T-helper 1 cell treated with Interleukin-12 subunit alpha and Interleukin-12 subunit beta and Interleukin-4 antibody, amounts not matched to agents 30 μg/mL and 1 μg/mL, for 36 hours (primary cell): ENCODE measurements around the gene C14orf119.
"Not testable (repeated sequence)": the region's sequence is repeated elsewhere in the genome, so short reads cannot be mapped to it uniquely, and the experiment has no call there.

Source experiments
- H3K27ac Mint-ChIP-seq: one replicate; pipeline ENCODE4 v1.8.0; 2021; ENCODE audit warnings: mild to moderate bottlenecking, mixed read lengths
- H3K27me3 Mint-ChIP-seq: one replicate; pipeline ENCODE4 v1.8.0; 2021; ENCODE audit warnings: low read depth, mixed read lengths
- H3K36me3 Mint-ChIP-seq: one replicate; pipeline ENCODE4 v1.8.0; 2021; ENCODE audit warnings: low read depth, mixed read lengths
- H3K4me1 Mint-ChIP-seq: one replicate; pipeline ENCODE4 v1.8.0; 2021; ENCODE audit warnings: low read depth, mixed read lengths
- H3K4me3 Mint-ChIP-seq: one replicate; pipeline ENCODE4 v1.8.0; 2021; ENCODE audit warnings: mild to moderate bottlenecking, moderate library complexity, mixed read lengths
- H3K9me3 Mint-ChIP-seq: one replicate; pipeline ENCODE4 v1.8.0; 2021; ENCODE audit warnings: mixed read lengths

C14orf119 gene

GRCh38 chr14:23105348-23105824, 10.1 kb downstream of the C14orf119 start:
- H3K36me3 Mint-ChIP-seq, result no peaks in the 10 kb centered on the region
- no peak overlapping the region for H3K4me3 Mint-ChIP-seq
- no peaks in the 10 kb centered on the region for H3K27me3 Mint-ChIP-seq
- H3K4me1 Mint-ChIP-seq, result no peaks in the 10 kb centered on the region
- no peak overlapping the region for H3K27ac Mint-ChIP-seq
- H3K9me3 Mint-ChIP-seq, result no peaks in the 10 kb centered on the region

GRCh38 chr14:23106747-23107045, 11.4 kb downstream of the C14orf119 start:
- no peaks in the 10 kb centered on the region for H3K27me3 Mint-ChIP-seq

DNA sequence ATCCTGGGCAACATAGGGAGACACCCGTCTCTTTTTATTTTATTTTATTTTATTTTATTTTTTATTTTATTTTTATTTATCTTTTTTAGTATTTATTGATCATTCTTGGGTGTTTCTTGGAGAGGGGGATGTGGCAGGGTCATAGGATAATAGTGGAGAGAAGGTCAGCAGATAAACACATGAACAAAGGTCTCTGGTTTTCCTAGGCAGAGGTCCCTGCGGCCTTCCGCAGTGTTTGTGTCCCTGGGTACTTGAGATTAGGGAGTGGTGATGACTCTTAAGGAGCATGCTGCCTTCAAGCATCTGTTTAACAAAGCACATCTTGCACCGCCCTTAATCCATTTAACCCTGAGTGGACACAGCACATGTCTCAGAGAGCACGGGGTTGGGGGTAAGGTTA, 12.3 kb downstream of the C14orf119 start:
- H3K4me3 Mint-ChIP-seq, H3K36me3 Mint-ChIP-seq, H3K4me1 Mint-ChIP-seq, H3K27ac Mint-ChIP-seq, H3K27me3 Mint-ChIP-seq, H3K9me3 Mint-ChIP-seq: not testable (repeated sequence)

More at GRCh38 chr14:23106747-23107045, 11.4 kb downstream of the C14orf119 start:
- H3K4me3 Mint-ChIP-seq, result no peak overlapping the region
- H3K4me1 Mint-ChIP-seq, result no peaks in the 10 kb centered on the region
- H3K27ac Mint-ChIP-seq, result no peak overlapping the region
- no peaks in the 10 kb centered on the region for H3K36me3 Mint-ChIP-seq
- H3K9me3 Mint-ChIP-seq, result no peaks in the 10 kb centered on the region

GRCh38 chr14:23108169-23108568, 12.9 kb downstream of the C14orf119 start:
- not testable (repeated sequence) for H3K4me3 Mint-ChIP-seq, H3K36me3 Mint-ChIP-seq, H3K4me1 Mint-ChIP-seq, H3K27ac Mint-ChIP-seq, H3K27me3 Mint-ChIP-seq, H3K9me3 Mint-ChIP-seq

GRCh38 chr14:23109769-23110168, 14.5 kb downstream of the C14orf119 start:
- no peak overlapping the region for H3K27ac Mint-ChIP-seq

DNA sequence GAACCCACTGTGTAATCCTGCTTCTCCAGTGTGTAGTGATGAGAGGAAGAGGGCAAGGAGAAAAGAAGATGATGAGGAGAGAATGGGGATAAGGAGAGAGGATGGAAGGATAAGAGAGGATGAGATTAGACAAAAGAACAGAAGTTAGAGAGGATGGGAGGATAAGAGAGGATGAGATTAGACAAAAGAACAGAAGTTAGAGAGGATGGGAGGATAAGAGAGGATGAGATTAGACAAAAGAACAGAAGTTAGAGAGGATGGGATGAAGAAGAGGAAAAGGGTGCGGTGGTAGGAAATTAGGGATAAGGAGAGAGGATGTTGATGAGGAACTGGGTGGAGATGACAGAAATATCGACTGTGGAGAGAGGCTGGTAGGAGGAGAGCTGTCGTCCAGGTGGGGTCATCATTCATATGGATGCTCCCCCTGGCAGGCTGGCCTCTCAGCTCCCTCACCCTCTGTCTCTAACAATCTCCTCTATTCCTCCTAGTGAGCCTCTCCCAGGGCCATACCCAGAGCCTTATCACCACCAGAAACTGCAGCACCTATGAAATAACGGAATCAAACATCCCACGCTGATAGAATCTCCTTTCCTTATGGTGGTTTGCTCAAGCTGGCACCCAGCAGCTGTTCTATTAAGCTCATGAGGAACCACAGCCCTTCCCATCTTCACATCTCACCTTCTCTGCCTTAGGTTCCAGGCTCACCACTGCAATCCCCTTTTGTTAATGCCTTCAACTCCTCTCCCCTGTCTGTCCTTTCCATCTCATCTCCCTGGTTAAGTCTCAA, 15.5 kb downstream of the C14orf119 start:
- Mint-ChIP-seq H3K4me3 (no peak overlapping the region), H3K27me3 (peaks cover 8% of the 10 kb centered on the region), H3K27ac (no peak overlapping the region), H3K36me3 (no peaks in the 10 kb centered on the region), H3K9me3 (no peaks in the 10 kb centered on the region), H3K4me1 (peaks cover 6% of the 10 kb centered on the region)

More at GRCh38 chr14:23109769-23110168, 14.5 kb downstream of the C14orf119 start:
- peaks cover 4% of the 10 kb centered on the region for H3K27me3 Mint-ChIP-seq
- peaks cover 2% of the 10 kb centered on the region for H3K4me1 Mint-ChIP-seq
- no peak overlapping the region for H3K4me3 Mint-ChIP-seq
- H3K9me3 Mint-ChIP-seq, result no peaks in the 10 kb centered on the region
- H3K36me3 Mint-ChIP-seq, result no peaks in the 10 kb centered on the region

DNA sequence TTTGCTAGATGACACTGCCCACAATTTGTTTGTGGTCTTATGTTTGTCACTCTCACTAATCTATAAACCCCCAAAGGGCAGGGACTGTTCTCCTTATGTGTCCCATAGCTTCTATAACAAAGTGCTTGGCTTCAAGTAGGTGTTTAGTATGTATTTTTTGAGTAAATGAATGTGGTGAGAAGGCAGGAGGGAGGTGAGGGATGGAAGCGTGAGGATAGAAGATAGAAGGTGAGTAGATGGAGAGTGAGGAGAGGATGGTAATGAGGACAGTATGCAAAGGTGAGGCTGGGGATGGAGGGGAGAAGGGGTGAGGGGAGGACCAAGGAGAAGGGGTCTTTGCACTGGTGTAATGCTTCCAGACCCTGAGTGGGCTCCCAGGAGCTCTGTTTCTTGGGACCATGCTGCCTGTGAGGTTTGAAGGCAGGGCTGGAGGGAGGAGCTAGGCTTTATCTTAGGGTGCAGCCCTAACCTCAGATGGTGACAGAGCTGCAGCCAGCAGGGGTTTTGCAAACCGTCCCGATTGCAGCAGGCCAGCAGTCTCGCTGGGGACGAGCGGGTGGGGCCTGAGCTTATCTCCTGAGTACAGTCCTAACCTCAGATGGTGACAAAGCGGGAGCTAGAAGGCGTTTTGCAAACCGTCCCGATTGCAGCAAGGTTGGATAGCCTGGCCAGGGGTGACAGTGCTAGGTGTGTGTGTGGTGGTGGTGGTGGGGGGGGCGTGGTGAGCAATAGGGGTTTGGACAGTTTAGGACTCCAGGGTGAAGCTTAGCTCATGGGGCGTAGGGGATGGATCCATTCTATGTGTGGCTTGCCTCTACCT, 17.3 kb downstream of the C14orf119 start:
- Mint-ChIP-seq H3K27me3 (peaks cover 8% of the 10 kb centered on the region), H3K4me3 (no peak overlapping the region), H3K4me1 (peaks cover 6% of the 10 kb centered on the region), H3K27ac (no peak overlapping the region), H3K9me3 (no peaks in the 10 kb centered on the region), H3K36me3 (no peaks in the 10 kb centered on the region)

- H3K36me3 Mint-ChIP-seq, result no peaks in the 10 kb centered on the region
- H3K27me3 Mint-ChIP-seq, result peaks cover 8% of the 10 kb centered on the region
- no peak overlapping the region for H3K4me3 Mint-ChIP-seq
- H3K4me1 Mint-ChIP-seq, result peaks cover 6% of the 10 kb centered on the region
- no peak overlapping the region for H3K27ac Mint-ChIP-seq
- no peaks in the 10 kb centered on the region for H3K9me3 Mint-ChIP-seq
Observed at GRCh38 chr14:23113431-23114119, 18.3 kb downstream of the C14orf119 start.

GRCh38 chr14:23114120-23114458, 18.8 kb downstream of the C14orf119 start:
- Mint-ChIP-seq H3K27ac (no peak overlapping the region), H3K36me3 (no peaks in the 10 kb centered on the region), H3K4me3 (no peak overlapping the region), H3K9me3 (no peaks in the 10 kb centered on the region), H3K27me3 (peaks cover 8% of the 10 kb centered on the region), H3K4me1 (peaks cover 7% of the 10 kb centered on the region)

GRCh38 chr14:23114669-23115038, 19.3 kb downstream of the C14orf119 start:
- H3K27me3 Mint-ChIP-seq, result peaks cover 8% of the 10 kb centered on the region

GRCh38 chr14:23115039-23115731, 19.9 kb downstream of the C14orf119 start:
- H3K27ac Mint-ChIP-seq, result no peak overlapping the region
- H3K36me3 Mint-ChIP-seq, result no peaks in the 10 kb centered on the region
- no peak overlapping the region for H3K4me3 Mint-ChIP-seq
- H3K27me3 Mint-ChIP-seq, result peaks cover 8% of the 10 kb centered on the region
- H3K9me3 Mint-ChIP-seq, result no peaks in the 10 kb centered on the region
- H3K4me1 Mint-ChIP-seq, result peaks cover 17% of the 10 kb centered on the region

More at GRCh38 chr14:23114669-23115038, 19.3 kb downstream of the C14orf119 start:
- H3K27ac Mint-ChIP-seq, result no peak overlapping the region
- H3K9me3 Mint-ChIP-seq, result no peaks in the 10 kb centered on the region
- H3K36me3 Mint-ChIP-seq, result no peaks in the 10 kb centered on the region
- no peak overlapping the region for H3K4me3 Mint-ChIP-seq
- H3K4me1 Mint-ChIP-seq, result peaks cover 13% of the 10 kb centered on the region

GRCh38 chr14:23115918-23116317, 20.6 kb downstream of the C14orf119 start:
- H3K36me3 Mint-ChIP-seq, result no peaks in the 10 kb centered on the region
- H3K4me1 Mint-ChIP-seq, result peaks cover 24% of the 10 kb centered on the region
- H3K27me3 Mint-ChIP-seq, result peaks cover 8% of the 10 kb centered on the region
- no peak overlapping the region for H3K4me3 Mint-ChIP-seq
- no peak overlapping the region for H3K27ac Mint-ChIP-seq
- H3K9me3 Mint-ChIP-seq, result no peaks in the 10 kb centered on the region

DNA sequence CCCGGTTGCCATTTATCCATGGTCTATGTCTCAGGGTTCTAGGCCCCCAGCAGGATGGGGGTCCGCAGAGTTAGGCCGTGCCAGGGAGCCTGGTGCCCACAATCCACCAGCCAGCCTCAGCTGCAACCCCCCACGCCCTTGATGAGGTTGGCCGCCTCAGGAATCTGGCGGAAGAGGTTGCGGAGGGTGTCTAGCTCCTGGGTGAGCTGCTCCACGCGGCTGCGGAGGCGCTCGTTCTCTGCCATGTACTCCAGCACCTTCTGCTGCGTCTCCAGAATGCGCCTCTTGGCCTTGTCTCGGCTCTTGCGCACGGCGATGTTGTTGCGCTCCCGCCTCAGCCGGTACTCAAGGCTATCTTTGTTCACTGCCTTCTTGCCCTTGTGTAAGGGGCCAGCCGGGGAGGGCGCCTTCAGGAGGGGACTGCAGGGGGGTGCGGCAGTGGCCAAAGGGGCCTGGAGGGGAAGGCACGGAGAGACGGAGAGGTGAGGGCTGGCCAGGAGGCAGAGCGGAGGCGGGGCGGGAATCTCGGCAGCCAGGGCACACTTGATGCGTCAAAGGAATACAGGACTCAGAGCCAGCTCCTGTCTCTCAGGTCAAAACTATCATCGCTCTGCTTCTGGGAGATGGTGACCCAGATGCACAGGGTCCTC, 22.2 kb downstream of the C14orf119 start:
- H3K36me3 Mint-ChIP-seq, result no peaks in the 10 kb centered on the region
- H3K4me1 Mint-ChIP-seq, result peaks cover 31% of the 10 kb centered on the region
- no peak overlapping the region for H3K4me3 Mint-ChIP-seq
- H3K27me3 Mint-ChIP-seq, result peaks cover 8% of the 10 kb centered on the region
- no peaks in the 10 kb centered on the region for H3K9me3 Mint-ChIP-seq
- H3K27ac Mint-ChIP-seq, result no peak overlapping the region
